Endothelial cell of umbilical vein (primary cell): Measurements from ENCODE around the gene DDOST.

Source experiments
- CTCF ChIP-seq, 2 donors: IDR thresholded peaks; 1 replicate in 1 of 2; 2 replicates in 1 of 2; pipeline ENCODE4 v1.5.1; 2011; ENCODE audit warnings: low read length in 2 of 2, mild to moderate bottlenecking in 2 of 2, moderate library complexity in 2 of 2, control low read depth in 1 of 2, inconsistent platforms in 1 of 2, low read depth in 1 of 2; ENCODE audit not compliant: insufficient read depth in 1 of 2; ENCODE audit errors: extremely low read depth in 1 of 2
- EZH2 ChIP-seq: IDR thresholded peaks from 2 replicates; pipeline ENCODE4 v1.6.1; 2012; ENCODE audit warnings: borderline replicate concordance, low read depth, mild to moderate bottlenecking, moderate library complexity, low read length, inconsistent platforms; ENCODE audit not compliant: severe bottlenecking
- FOS ChIP-seq: IDR thresholded peaks from 2 replicates; pipeline ENCODE4 v1.6.1; 2011; ENCODE audit warnings: mild to moderate bottlenecking, low read length, moderate library complexity, borderline replicate concordance; ENCODE audit not compliant: insufficient read depth
- MYC ChIP-seq: IDR thresholded peaks from one replicate; pipeline ENCODE4 v1.6.1; 2011; ENCODE audit warnings: mild to moderate bottlenecking, low read depth, low read length
- POLR2A ChIP-seq: IDR thresholded peaks from 2 replicates; pipeline ENCODE4 v1.6.1; 2012; ENCODE audit warnings: low read depth, mild to moderate bottlenecking, control low read depth, low read length
- POLR2AphosphoS5 ChIP-seq: IDR thresholded peaks from 2 replicates; pipeline ENCODE4 v1.6.1; 2012; ENCODE audit warnings: low read depth, mild to moderate bottlenecking, control low read depth, low read length, moderate library complexity; ENCODE audit not compliant: insufficient read depth

GRCh38 chr1:20684050-20684620 is 23.0 kb upstream of the DDOST start:
- no peak for TF ChIP-seq POLR2AphosphoS5
- no peak for TF ChIP-seq MYC
- no peak for TF ChIP-seq CTCF (IDR thresholded peaks at IDR 0.05; ENCODE audit: extremely low read depth in 1 of 2, insufficient read depth in 1 of 2, low read depth in 1 of 2, low read length in 2 of 2)
- no peak for TF ChIP-seq POLR2A
- no peak for TF ChIP-seq EZH2
- no peak for TF ChIP-seq FOS
